H9 (cell line): Measurements from ENCODE around the gene MT1M. TPM values are rescaled to one million over a fixed set of nuclear protein-coding genes. Genes with fewer than 3 reads are reported as not detected.

ENCODE experiments used
- DNase-seq: peaks from one replicate; pipeline ENCODE4 v3.0.0-alpha.2; 2017
- H2AFZ ChIP-seq: one replicate; pipeline ENCODE4 v1.6.1; 2013; ENCODE audit warnings: mild to moderate bottlenecking, low read length, control low read depth, moderate library complexity
- H2AK5ac ChIP-seq: 2 replicates; pipeline ENCODE4 v1.6.1; 2013; ENCODE audit warnings: low read length, control low read depth, mixed read lengths; ENCODE audit not compliant: insufficient read length
- H2BK120ac ChIP-seq: one replicate; pipeline ENCODE4 v1.6.1; 2013; ENCODE audit warnings: low read depth, mild to moderate bottlenecking, low read length, control low read depth, inconsistent platforms; ENCODE audit not compliant: poor library complexity, severe bottlenecking
- H2BK12ac ChIP-seq: 2 replicates; pipeline ENCODE4 v1.6.1; 2013; ENCODE audit warnings: low read length, control low read depth, mixed read lengths, low read depth; ENCODE audit not compliant: insufficient read length
- H2BK15ac ChIP-seq: 2 replicates; pipeline ENCODE4 v1.6.1; 2013; ENCODE audit warnings: low read depth, low read length, control low read depth
- H2BK20ac ChIP-seq: one replicate; pipeline ENCODE4 v1.6.1; 2013; ENCODE audit warnings: low read depth, mild to moderate bottlenecking, low read length, control low read depth, inconsistent platforms; ENCODE audit not compliant: poor library complexity, severe bottlenecking
- H2BK5ac ChIP-seq: 2 replicates; pipeline ENCODE4 v1.6.1; 2013; ENCODE audit warnings: low read length, control low read depth, mixed read lengths; ENCODE audit not compliant: insufficient read length
- H3K14ac ChIP-seq: 2 replicates; pipeline ENCODE4 v1.6.1; 2013; ENCODE audit warnings: low read length, control low read depth; ENCODE audit not compliant: insufficient read depth
- H3K18ac ChIP-seq: 2 replicates; pipeline ENCODE4 v1.6.1; 2013; ENCODE audit warnings: low read depth, mild to moderate bottlenecking, mixed read lengths, low read length, control low read depth; ENCODE audit not compliant: insufficient read length
- H3K23ac ChIP-seq: 2 replicates; pipeline ENCODE4 v1.6.1; 2013; ENCODE audit warnings: low read length, control low read depth, mixed read lengths, low read depth; ENCODE audit not compliant: insufficient read length
- H3K23me2 ChIP-seq: 2 replicates; pipeline ENCODE4 v1.6.1; 2013; ENCODE audit warnings: low read depth, mild to moderate bottlenecking, mixed read lengths, low read length, control low read depth; ENCODE audit not compliant: insufficient read length, poor library complexity, severe bottlenecking
- H3K27ac ChIP-seq: 2 replicates; pipeline ENCODE4 v1.5.1; 2013; ENCODE audit warnings: low read length, control low read depth, mixed read lengths, low read depth; ENCODE audit not compliant: insufficient read length
- H3K27me3 ChIP-seq: 2 replicates; pipeline ENCODE4 v1.6.1; 2013; ENCODE audit warnings: low read length, control low read depth, inconsistent platforms; ENCODE audit not compliant: insufficient read depth
- H3K4ac ChIP-seq: 2 replicates; pipeline ENCODE4 v1.6.1; 2013; ENCODE audit warnings: low read depth, mild to moderate bottlenecking, control low read depth, inconsistent platforms, low read length, moderate library complexity
- H3K4me1 ChIP-seq: 2 replicates; pipeline ENCODE4 v1.6.1; 2013; ENCODE audit warnings: low read length, control low read depth, inconsistent platforms; ENCODE audit not compliant: insufficient read depth
- H3K4me2 ChIP-seq: 2 replicates; pipeline ENCODE4 v1.6.1; 2013; ENCODE audit warnings: low read length, control low read depth, mixed read lengths; ENCODE audit not compliant: insufficient read length, insufficient read depth
- H3K56ac ChIP-seq: 2 replicates; pipeline ENCODE4 v1.6.1; 2013; ENCODE audit warnings: low read depth, mild to moderate bottlenecking, mixed read lengths, low read length, control low read depth; ENCODE audit not compliant: insufficient read length
- H3K79me1 ChIP-seq: 2 replicates; pipeline ENCODE4 v1.6.1; 2013; ENCODE audit warnings: low read depth, mild to moderate bottlenecking, moderate library complexity, low read length, control low read depth, inconsistent platforms; ENCODE audit not compliant: insufficient read depth, poor library complexity, severe bottlenecking
- H3K79me2 ChIP-seq: 2 replicates; pipeline ENCODE4 v1.6.1; 2013; ENCODE audit warnings: low read length, control low read depth, inconsistent platforms; ENCODE audit not compliant: insufficient read depth
- H3K9ac ChIP-seq: 2 replicates; pipeline ENCODE4 v1.6.1; 2013; ENCODE audit warnings: low read length, control low read depth, mixed read lengths; ENCODE audit not compliant: insufficient read length; ENCODE audit errors: extremely low read depth
- H3K9me3 ChIP-seq: one replicate; pipeline ENCODE4 v1.6.1; 2013; ENCODE audit warnings: low read depth, low read length, inconsistent platforms; ENCODE audit not compliant: control insufficient read depth
- H3T11ph ChIP-seq: one replicate; pipeline ENCODE4 v1.6.1; 2013; ENCODE audit warnings: mild to moderate bottlenecking, low read length, control low read depth, inconsistent platforms
- H4K20me1 ChIP-seq: one replicate; pipeline ENCODE4 v1.6.1; 2013; ENCODE audit not compliant: control insufficient read depth, insufficient read length, insufficient read depth
- H4K5ac ChIP-seq: 2 replicates; pipeline ENCODE4 v1.6.1; 2013; ENCODE audit warnings: low read depth, mild to moderate bottlenecking, mixed read lengths, low read length, control low read depth; ENCODE audit not compliant: insufficient read length
- H4K8ac ChIP-seq: replicated peaks from 2 replicates; pipeline ENCODE4 v1.6.1; 2013; ENCODE audit warnings: low read length, control low read depth, mixed read lengths, low read depth; ENCODE audit not compliant: insufficient read length
- H4K91ac ChIP-seq: 2 replicates; pipeline ENCODE4 v1.6.1; 2013; ENCODE audit warnings: low read depth, mild to moderate bottlenecking, moderate library complexity, mixed read lengths, low read length, control low read depth; ENCODE audit not compliant: insufficient read length
- H3K27ac Mint-ChIP-seq, 3 experiments: 2 replicates in 2 of 3; 3 replicates in 1 of 3; pipeline ENCODE4 v1.8.0; 2020 to 2021; ENCODE audit warnings: mixed read lengths in 3 of 3, mild to moderate bottlenecking in 1 of 3, moderate library complexity in 1 of 3
- H3K27me3 Mint-ChIP-seq: 2 replicates; pipeline ENCODE4 v1.8.0; 2021; ENCODE audit warnings: low read depth, mild to moderate bottlenecking, moderate library complexity, mixed read lengths
- H3K36me3 Mint-ChIP-seq, 3 experiments: 2 replicates in 2 of 3; 3 replicates in 1 of 3; pipeline ENCODE4 v1.8.0; 2020 to 2021; ENCODE audit warnings: low read depth in 3 of 3, mixed read lengths in 3 of 3; ENCODE audit not compliant: insufficient read depth in 1 of 3
- H3K4me1 Mint-ChIP-seq, 2 experiments: 2 replicates each; pipeline ENCODE4 v1.8.0; 2020; ENCODE audit warnings: mixed read lengths in 2 of 2
- H3K4me3 Mint-ChIP-seq, 2 experiments: 2 replicates in 1 of 2; 3 replicates in 1 of 2; pipeline ENCODE4 v1.8.0; 2020 to 2021; ENCODE audit warnings: mild to moderate bottlenecking in 2 of 2, mixed read lengths in 2 of 2, moderate library complexity in 1 of 2
- H3K9me3 Mint-ChIP-seq, 2 experiments: 2 replicates in 1 of 2; 3 replicates in 1 of 2; pipeline ENCODE4 v1.8.0; 2020; ENCODE audit warnings: mild to moderate bottlenecking in 2 of 2, mixed read lengths in 2 of 2, moderate library complexity in 1 of 2
- WGBS: extraction: QIAGEN DNeasy Blood & Tissue Kit; methylation state at CpG from one replicate; pipeline ENCODE4 v1.1.7; 2013; ENCODE audit warnings: missing lambda C conversion rate, low lambda C conversion rate, mixed read lengths; ENCODE audit not compliant: insufficient read length; ENCODE audit errors: extremely low coverage; 5-methylcytosine and 5-hydroxymethylcytosine counted together
- total RNA-seq: library from RNA; stranded (reverse); gene quantifications from 2 replicates; pipeline ENCODE4 v1.2.1, GENCODE V29; 2021
- TF ChIP-seq, protein P1 (sequence below): fragments of 200-600 bp; sonication (generic); conservative IDR thresholded peaks from 3 replicates; pipeline ENCODE4 v1.8.0; 2021; ENCODE audit warnings: antibody characterized with exemption, mild to moderate bottlenecking

Gene MT1M
- total RNA-seq, 1 experiment from 2014 or later: 1.4 TPM

DNA sequence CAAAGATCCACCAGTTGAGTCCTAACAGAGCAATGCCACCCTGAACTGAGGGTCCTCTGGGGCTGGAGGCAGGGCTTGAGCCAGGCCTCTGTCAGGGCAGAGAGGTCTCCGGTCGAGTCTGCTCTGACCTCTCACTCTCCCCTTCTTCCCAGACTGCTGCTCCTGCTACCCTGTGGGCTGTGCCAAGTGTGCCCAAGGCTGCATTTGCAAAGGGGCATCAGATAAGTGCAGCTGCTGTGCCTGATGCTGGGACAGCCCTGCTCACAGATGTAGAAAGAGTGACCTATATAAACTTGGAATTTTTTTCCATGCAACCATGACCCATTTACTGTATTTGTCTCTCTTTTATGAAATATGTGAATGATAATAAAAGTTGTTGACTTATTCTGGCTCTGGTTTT lies 16.8 kb downstream of the MT1M start:
- TF ChIP-seq, protein P1, sequence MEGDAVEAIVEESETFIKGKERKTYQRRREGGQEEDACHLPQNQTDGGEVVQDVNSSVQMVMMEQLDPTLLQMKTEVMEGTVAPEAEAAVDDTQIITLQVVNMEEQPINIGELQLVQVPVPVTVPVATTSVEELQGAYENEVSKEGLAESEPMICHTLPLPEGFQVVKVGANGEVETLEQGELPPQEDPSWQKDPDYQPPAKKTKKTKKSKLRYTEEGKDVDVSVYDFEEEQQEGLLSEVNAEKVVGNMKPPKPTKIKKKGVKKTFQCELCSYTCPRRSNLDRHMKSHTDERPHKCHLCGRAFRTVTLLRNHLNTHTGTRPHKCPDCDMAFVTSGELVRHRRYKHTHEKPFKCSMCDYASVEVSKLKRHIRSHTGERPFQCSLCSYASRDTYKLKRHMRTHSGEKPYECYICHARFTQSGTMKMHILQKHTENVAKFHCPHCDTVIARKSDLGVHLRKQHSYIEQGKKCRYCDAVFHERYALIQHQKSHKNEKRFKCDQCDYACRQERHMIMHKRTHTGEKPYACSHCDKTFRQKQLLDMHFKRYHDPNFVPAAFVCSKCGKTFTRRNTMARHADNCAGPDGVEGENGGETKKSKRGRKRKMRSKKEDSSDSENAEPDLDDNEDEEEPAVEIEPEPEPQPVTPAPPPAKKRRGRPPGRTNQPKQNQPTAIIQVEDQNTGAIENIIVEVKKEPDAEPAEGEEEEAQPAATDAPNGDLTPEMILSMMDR: no peak
- Histone ChIP-seq H3K4me1 (no peaks in the 10 kb centered on the region), H2BK120ac (no peak overlapping the region), H3K14ac (no peak overlapping the region), H3K27ac (no peak overlapping the region), H2BK5ac (no peak overlapping the region), H3K4me2 (no peak overlapping the region), H3K79me2 (no peaks in the 10 kb centered on the region), H3K18ac (no peak overlapping the region), H3K9ac (no peak overlapping the region), H3K4ac (no peak overlapping the region), H4K91ac (no peak overlapping the region), H3K23me2 (no peaks in the 10 kb centered on the region), H3K79me1 (no peaks in the 10 kb centered on the region), H3K9me3 (no peaks in the 10 kb centered on the region), H3T11ph (no peak overlapping the region), H2BK20ac (no peak overlapping the region), H4K5ac (no peak overlapping the region), H3K23ac (no peak overlapping the region), H3K27me3 (peaks cover 30% of the 10 kb centered on the region; the same call in 1 of the 2 replicates), H4K20me1 (no peaks in the 10 kb centered on the region), H3K56ac (no peak overlapping the region), H2AK5ac (no peak overlapping the region), H2BK15ac (no peak overlapping the region), H4K8ac (no peak overlapping the region), H2AFZ (no peak overlapping the region), H2BK12ac (no peak overlapping the region)
- peaks cover 2 to 13% of the 10 kb centered on the region in 2 experiments; a peak in 2 of 4 replicates for H3K4me1 Mint-ChIP-seq
- WGBS: no CpG with 5 or more reads among the region's 2 CpGs
- no peak for DNase-seq
- peaks cover 92% of the 10 kb centered on the region for H3K27me3 Mint-ChIP-seq
- H3K9me3 Mint-ChIP-seq: no peaks in the 10 kb centered on the region
- H3K4me3 Mint-ChIP-seq: no peak overlapping the region
- H3K36me3 Mint-ChIP-seq: no peaks in the 10 kb centered on the region
- no peak overlapping the region for H3K27ac Mint-ChIP-seq
